H9 (cell line): ENCODE data around the gene MAPK8IP3. TPM values are rescaled to one million over a fixed set of nuclear protein-coding genes. Genes with fewer than 3 reads are reported as not detected.

Experiments
- DNase-seq: peaks from one replicate; pipeline ENCODE4 v3.0.0-alpha.2; 2017
- H2AFZ ChIP-seq: one replicate; pipeline ENCODE4 v1.6.1; 2013; ENCODE audit warnings: mild to moderate bottlenecking, low read length, control low read depth, moderate library complexity
- H2AK5ac ChIP-seq: 2 replicates; pipeline ENCODE4 v1.6.1; 2013; ENCODE audit warnings: low read length, control low read depth, mixed read lengths; ENCODE audit not compliant: insufficient read length
- H2BK120ac ChIP-seq: one replicate; pipeline ENCODE4 v1.6.1; 2013; ENCODE audit warnings: low read depth, mild to moderate bottlenecking, low read length, control low read depth, inconsistent platforms; ENCODE audit not compliant: poor library complexity, severe bottlenecking
- H2BK12ac ChIP-seq: 2 replicates; pipeline ENCODE4 v1.6.1; 2013; ENCODE audit warnings: low read length, control low read depth, mixed read lengths, low read depth; ENCODE audit not compliant: insufficient read length
- H2BK15ac ChIP-seq: 2 replicates; pipeline ENCODE4 v1.6.1; 2013; ENCODE audit warnings: low read depth, low read length, control low read depth
- H2BK20ac ChIP-seq: one replicate; pipeline ENCODE4 v1.6.1; 2013; ENCODE audit warnings: low read depth, mild to moderate bottlenecking, low read length, control low read depth, inconsistent platforms; ENCODE audit not compliant: poor library complexity, severe bottlenecking
- H2BK5ac ChIP-seq: 2 replicates; pipeline ENCODE4 v1.6.1; 2013; ENCODE audit warnings: low read length, control low read depth, mixed read lengths; ENCODE audit not compliant: insufficient read length
- H3K14ac ChIP-seq: 2 replicates; pipeline ENCODE4 v1.6.1; 2013; ENCODE audit warnings: low read length, control low read depth; ENCODE audit not compliant: insufficient read depth
- H3K18ac ChIP-seq: 2 replicates; pipeline ENCODE4 v1.6.1; 2013; ENCODE audit warnings: low read depth, mild to moderate bottlenecking, mixed read lengths, low read length, control low read depth; ENCODE audit not compliant: insufficient read length
- H3K23ac ChIP-seq: 2 replicates; pipeline ENCODE4 v1.6.1; 2013; ENCODE audit warnings: low read length, control low read depth, mixed read lengths, low read depth; ENCODE audit not compliant: insufficient read length
- H3K23me2 ChIP-seq: 2 replicates; pipeline ENCODE4 v1.6.1; 2013; ENCODE audit warnings: low read depth, mild to moderate bottlenecking, mixed read lengths, low read length, control low read depth; ENCODE audit not compliant: insufficient read length, poor library complexity, severe bottlenecking
- H3K27ac ChIP-seq: 2 replicates; pipeline ENCODE4 v1.5.1; 2013; ENCODE audit warnings: low read length, control low read depth, mixed read lengths, low read depth; ENCODE audit not compliant: insufficient read length
- H3K27me3 ChIP-seq: 2 replicates; pipeline ENCODE4 v1.6.1; 2013; ENCODE audit warnings: low read length, control low read depth, inconsistent platforms; ENCODE audit not compliant: insufficient read depth
- H3K4ac ChIP-seq: 2 replicates; pipeline ENCODE4 v1.6.1; 2013; ENCODE audit warnings: low read depth, mild to moderate bottlenecking, control low read depth, inconsistent platforms, low read length, moderate library complexity
- H3K4me1 ChIP-seq: 2 replicates; pipeline ENCODE4 v1.6.1; 2013; ENCODE audit warnings: low read length, control low read depth, inconsistent platforms; ENCODE audit not compliant: insufficient read depth
- H3K4me2 ChIP-seq: 2 replicates; pipeline ENCODE4 v1.6.1; 2013; ENCODE audit warnings: low read length, control low read depth, mixed read lengths; ENCODE audit not compliant: insufficient read length, insufficient read depth
- H3K56ac ChIP-seq: 2 replicates; pipeline ENCODE4 v1.6.1; 2013; ENCODE audit warnings: low read depth, mild to moderate bottlenecking, mixed read lengths, low read length, control low read depth; ENCODE audit not compliant: insufficient read length
- H3K79me1 ChIP-seq: 2 replicates; pipeline ENCODE4 v1.6.1; 2013; ENCODE audit warnings: low read depth, mild to moderate bottlenecking, moderate library complexity, low read length, control low read depth, inconsistent platforms; ENCODE audit not compliant: insufficient read depth, poor library complexity, severe bottlenecking
- H3K79me2 ChIP-seq: 2 replicates; pipeline ENCODE4 v1.6.1; 2013; ENCODE audit warnings: low read length, control low read depth, inconsistent platforms; ENCODE audit not compliant: insufficient read depth
- H3K9ac ChIP-seq: 2 replicates; pipeline ENCODE4 v1.6.1; 2013; ENCODE audit warnings: low read length, control low read depth, mixed read lengths; ENCODE audit not compliant: insufficient read length; ENCODE audit errors: extremely low read depth
- H3K9me3 ChIP-seq: one replicate; pipeline ENCODE4 v1.6.1; 2013; ENCODE audit warnings: low read depth, low read length, inconsistent platforms; ENCODE audit not compliant: control insufficient read depth
- H3T11ph ChIP-seq: one replicate; pipeline ENCODE4 v1.6.1; 2013; ENCODE audit warnings: mild to moderate bottlenecking, low read length, control low read depth, inconsistent platforms
- H4K20me1 ChIP-seq: one replicate; pipeline ENCODE4 v1.6.1; 2013; ENCODE audit not compliant: control insufficient read depth, insufficient read length, insufficient read depth
- H4K5ac ChIP-seq: 2 replicates; pipeline ENCODE4 v1.6.1; 2013; ENCODE audit warnings: low read depth, mild to moderate bottlenecking, mixed read lengths, low read length, control low read depth; ENCODE audit not compliant: insufficient read length
- H4K8ac ChIP-seq: replicated peaks from 2 replicates; pipeline ENCODE4 v1.6.1; 2013; ENCODE audit warnings: low read length, control low read depth, mixed read lengths, low read depth; ENCODE audit not compliant: insufficient read length
- H4K91ac ChIP-seq: 2 replicates; pipeline ENCODE4 v1.6.1; 2013; ENCODE audit warnings: low read depth, mild to moderate bottlenecking, moderate library complexity, mixed read lengths, low read length, control low read depth; ENCODE audit not compliant: insufficient read length
- H3K27ac Mint-ChIP-seq, 3 experiments: 2 replicates in 2 of 3; 3 replicates in 1 of 3; pipeline ENCODE4 v1.8.0; 2020 to 2021; ENCODE audit warnings: mixed read lengths in 3 of 3, mild to moderate bottlenecking in 1 of 3, moderate library complexity in 1 of 3
- H3K27me3 Mint-ChIP-seq: 2 replicates; pipeline ENCODE4 v1.8.0; 2021; ENCODE audit warnings: low read depth, mild to moderate bottlenecking, moderate library complexity, mixed read lengths
- H3K36me3 Mint-ChIP-seq, 3 experiments: 2 replicates in 2 of 3; 3 replicates in 1 of 3; pipeline ENCODE4 v1.8.0; 2020 to 2021; ENCODE audit warnings: low read depth in 3 of 3, mixed read lengths in 3 of 3; ENCODE audit not compliant: insufficient read depth in 1 of 3
- H3K4me1 Mint-ChIP-seq, 2 experiments: 2 replicates each; pipeline ENCODE4 v1.8.0; 2020; ENCODE audit warnings: mixed read lengths in 2 of 2
- H3K4me3 Mint-ChIP-seq, 2 experiments: 2 replicates in 1 of 2; 3 replicates in 1 of 2; pipeline ENCODE4 v1.8.0; 2020 to 2021; ENCODE audit warnings: mild to moderate bottlenecking in 2 of 2, mixed read lengths in 2 of 2, moderate library complexity in 1 of 2
- H3K9me3 Mint-ChIP-seq, 2 experiments: 2 replicates in 1 of 2; 3 replicates in 1 of 2; pipeline ENCODE4 v1.8.0; 2020; ENCODE audit warnings: mild to moderate bottlenecking in 2 of 2, mixed read lengths in 2 of 2, moderate library complexity in 1 of 2
- CTCF ChIP-seq: fragments of 200-600 bp; sonication (generic); conservative IDR thresholded peaks from 3 replicates; pipeline ENCODE4 v1.8.0; 2021; ENCODE audit warnings: antibody characterized with exemption, mild to moderate bottlenecking
- WGBS: extraction: QIAGEN DNeasy Blood & Tissue Kit; methylation state at CpG from one replicate; pipeline ENCODE4 v1.1.7; 2013; ENCODE audit warnings: missing lambda C conversion rate, low lambda C conversion rate, mixed read lengths; ENCODE audit not compliant: insufficient read length; ENCODE audit errors: extremely low coverage; 5-methylcytosine and 5-hydroxymethylcytosine counted together
- total RNA-seq: library from RNA; stranded (reverse); gene quantifications from 2 replicates; pipeline ENCODE4 v1.2.1, GENCODE V29; 2021

Gene MAPK8IP3
- total RNA-seq, 1 experiment from 2014 or later: 51.3 TPM

GRCh38 chr16:1809281-1809801 lies 103.3 kb downstream of the MAPK8IP3 start:
- H3K23me2 ChIP-seq: no peaks in the 10 kb centered on the region
- no peaks in the 10 kb centered on the region for H3K27me3 Mint-ChIP-seq
- H4K5ac ChIP-seq: no peak overlapping the region
- no peak overlapping the region for H2BK20ac ChIP-seq
- H3K4me1 ChIP-seq: no peaks in the 10 kb centered on the region
- no peak overlapping the region for H3K4ac ChIP-seq
- no peaks in the 10 kb centered on the region for H3K79me1 ChIP-seq
- no peak overlapping the region for H2AK5ac ChIP-seq
- peak; percentile 30; the same call in 1 of the 3 replicates for TF ChIP-seq CTCF
- H3K4me3 Mint-ChIP-seq: no peak overlapping the region
- H2BK12ac ChIP-seq: no peak overlapping the region
- WGBS: no CpG with 5 or more reads among the region's 28 CpGs
- peaks cover 2 to 4% of the 10 kb centered on the region in 2 experiments; a peak in 2 of 5 replicates for H3K9me3 Mint-ChIP-seq
- H4K91ac ChIP-seq: no peak overlapping the region
- no peaks in the 10 kb centered on the region for H3K9me3 ChIP-seq
- H4K8ac ChIP-seq: no peak overlapping the region
- no peak overlapping the region for H3K27ac ChIP-seq
- peaks cover 0 to 3% of the 10 kb centered on the region in 2 experiments; a peak in 2 of 4 replicates for H3K4me1 Mint-ChIP-seq
- no peaks in the 10 kb centered on the region for H4K20me1 ChIP-seq
- no peak overlapping the region for H3K4me2 ChIP-seq
- no peak overlapping the region for H3K56ac ChIP-seq
- H3K18ac ChIP-seq: no peak overlapping the region
- H3K14ac ChIP-seq: no peak overlapping the region; the same call in 1 of the 2 replicates
- no peak overlapping the region for H2BK120ac ChIP-seq
- H3K27ac Mint-ChIP-seq: no peak overlapping the region
- no peaks in the 10 kb centered on the region for H3K27me3 ChIP-seq
- H2BK5ac ChIP-seq: no peak overlapping the region
- no peak overlapping the region for H3T11ph ChIP-seq
- H3K79me2 ChIP-seq: no peaks in the 10 kb centered on the region
- H3K9ac ChIP-seq: no peak overlapping the region
- no peak overlapping the region for H2BK15ac ChIP-seq
- H3K36me3 Mint-ChIP-seq: peaks cover 15 to 37% (median 16%) of the 10 kb centered on the region in 3 experiments; a peak in 6 of 7 replicates
- H2AFZ ChIP-seq: no peak overlapping the region
- no peak overlapping the region for H3K23ac ChIP-seq
- peak; percentile 90 for DNase-seq
